HEK293T (cell line): Measurements from ENCODE around the gene ILDR2.

Experiments
- HDGF ChIP-seq: fragments of 450-650 bp; IDR thresholded peaks from 2 replicates; pipeline ENCODE4 v1.6.1; 2017; ENCODE audit warnings: antibody characterized with exemption, borderline replicate concordance
- PKNOX1 ChIP-seq: fragments of 450-650 bp; IDR thresholded peaks from 2 replicates; pipeline ENCODE4 v1.6.1; 2016
- TARDBP ChIP-seq: fragments of 450-650 bp; IDR thresholded peaks from 2 replicates; pipeline ENCODE4 v1.6.1; 2016

DNA sequence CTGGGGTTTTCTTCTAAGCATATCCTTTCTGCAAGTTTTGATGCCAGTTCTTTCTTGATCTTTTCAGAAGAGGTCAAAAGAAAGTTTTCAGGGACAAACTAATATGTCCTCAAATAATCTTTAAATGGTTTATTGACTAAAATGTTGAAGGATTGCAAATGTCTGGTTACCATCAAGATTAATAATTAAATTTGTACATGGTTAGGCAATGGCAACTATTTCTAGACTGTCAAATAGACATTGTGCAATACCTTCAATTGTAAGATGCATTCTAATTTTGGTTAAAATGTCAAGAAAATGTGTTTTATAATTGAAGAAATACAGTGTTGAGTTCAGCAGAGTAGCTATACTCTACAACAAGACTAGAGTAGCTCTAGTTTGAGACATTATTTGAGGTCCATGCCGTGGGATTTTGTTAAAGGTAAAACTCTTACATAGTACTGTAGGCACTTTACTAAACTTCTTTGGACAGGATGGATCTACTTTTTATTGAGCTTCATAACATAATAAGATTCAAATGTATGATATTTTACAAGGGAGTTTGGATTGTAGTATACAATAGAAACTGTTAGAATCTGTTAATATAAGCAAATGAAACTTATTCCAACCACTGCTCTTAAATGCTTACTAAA, 36.3 kb upstream of the ILDR2 start:
- TF ChIP-seq PKNOX1 = no peak
- TF ChIP-seq HDGF = no peak
- no peak for TF ChIP-seq TARDBP
